KMS-11 (cell line): ENCODE measurements around the gene RNLS.

Experiments
- H2AFZ ChIP-seq: fragments of 200-600 bp; sonication (generic); 2 replicates; pipeline ENCODE4 v1.6.1; 2016; ENCODE audit warnings: antibody characterized with exemption, mixed run types, low read depth
- H3K27ac ChIP-seq: fragments of 200-600 bp; sonication (generic); 2 replicates; pipeline ENCODE4 v1.6.1; 2016; ENCODE audit warnings: mild to moderate bottlenecking, mixed run types
- H3K27me3 ChIP-seq: fragments of 200-600 bp; sonication (generic); 2 replicates; pipeline ENCODE4 v1.6.1; 2017; ENCODE audit warnings: mild to moderate bottlenecking, low read depth, mixed run types, moderate library complexity; ENCODE audit not compliant: insufficient read depth
- H3K36me3 ChIP-seq: fragments of 200-600 bp; sonication (generic); 2 replicates; pipeline ENCODE4 v1.6.1; 2017; ENCODE audit warnings: mild to moderate bottlenecking, mixed run types; ENCODE audit not compliant: insufficient read depth
- H3K4me1 ChIP-seq: fragments of 200-600 bp; sonication (generic); 2 replicates; pipeline ENCODE4 v1.6.1; 2016; ENCODE audit warnings: mild to moderate bottlenecking, low read depth, mixed run types; ENCODE audit not compliant: poor library complexity, severe bottlenecking
- H3K4me2 ChIP-seq: fragments of 200-600 bp; sonication (generic); 2 replicates; pipeline ENCODE4 v1.7.0; 2016; ENCODE audit warnings: mild to moderate bottlenecking, mixed run types
- H3K4me3 ChIP-seq: fragments of 200-600 bp; sonication (generic); IDR thresholded peaks from 2 replicates; pipeline ENCODE4 v1.6.1; 2017; ENCODE audit warnings: low read depth, low read length, mixed read lengths; ENCODE audit not compliant: insufficient read depth
- H3K79me2 ChIP-seq: fragments of 200-600 bp; sonication (generic); 2 replicates; pipeline ENCODE4 v1.6.1; 2016; ENCODE audit warnings: low read depth, mixed run types; ENCODE audit not compliant: insufficient read depth
- H3K9ac ChIP-seq: fragments of 200-600 bp; sonication (generic); 2 replicates; pipeline ENCODE4 v1.6.1; 2016; ENCODE audit warnings: mild to moderate bottlenecking, mixed run types
- H4K20me1 ChIP-seq: fragments of 200-600 bp; sonication (generic); 2 replicates; pipeline ENCODE4 v1.6.1; 2016; ENCODE audit warnings: mild to moderate bottlenecking, mixed run types; ENCODE audit not compliant: insufficient read depth
- TF ChIP-seq, protein P1 (sequence below): fragments of 200-600 bp; sonication (generic); conservative IDR thresholded peaks from 2 replicates; pipeline ENCODE4 v1.6.1; 2017; ENCODE audit warnings: low read depth, mild to moderate bottlenecking, antibody characterized with exemption, low read length, moderate library complexity, mixed read lengths

The RNLS gene

GRCh38 chr10:88442716-88443115, 140.4 kb downstream of the RNLS start:
- Histone ChIP-seq H2AFZ (no peak overlapping the region), H3K4me2 (no peak overlapping the region), H3K27ac (no peak overlapping the region), H3K27me3 (no peaks in the 10 kb centered on the region), H3K4me1 (no peaks in the 10 kb centered on the region), H3K9ac (no peak overlapping the region), H4K20me1 (no peaks in the 10 kb centered on the region), H3K79me2 (no peaks in the 10 kb centered on the region), H3K4me3 (no peak overlapping the region), H3K36me3 (no peaks in the 10 kb centered on the region)
- TF ChIP-seq, protein P1, sequence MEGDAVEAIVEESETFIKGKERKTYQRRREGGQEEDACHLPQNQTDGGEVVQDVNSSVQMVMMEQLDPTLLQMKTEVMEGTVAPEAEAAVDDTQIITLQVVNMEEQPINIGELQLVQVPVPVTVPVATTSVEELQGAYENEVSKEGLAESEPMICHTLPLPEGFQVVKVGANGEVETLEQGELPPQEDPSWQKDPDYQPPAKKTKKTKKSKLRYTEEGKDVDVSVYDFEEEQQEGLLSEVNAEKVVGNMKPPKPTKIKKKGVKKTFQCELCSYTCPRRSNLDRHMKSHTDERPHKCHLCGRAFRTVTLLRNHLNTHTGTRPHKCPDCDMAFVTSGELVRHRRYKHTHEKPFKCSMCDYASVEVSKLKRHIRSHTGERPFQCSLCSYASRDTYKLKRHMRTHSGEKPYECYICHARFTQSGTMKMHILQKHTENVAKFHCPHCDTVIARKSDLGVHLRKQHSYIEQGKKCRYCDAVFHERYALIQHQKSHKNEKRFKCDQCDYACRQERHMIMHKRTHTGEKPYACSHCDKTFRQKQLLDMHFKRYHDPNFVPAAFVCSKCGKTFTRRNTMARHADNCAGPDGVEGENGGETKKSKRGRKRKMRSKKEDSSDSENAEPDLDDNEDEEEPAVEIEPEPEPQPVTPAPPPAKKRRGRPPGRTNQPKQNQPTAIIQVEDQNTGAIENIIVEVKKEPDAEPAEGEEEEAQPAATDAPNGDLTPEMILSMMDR, result no peak

DNA sequence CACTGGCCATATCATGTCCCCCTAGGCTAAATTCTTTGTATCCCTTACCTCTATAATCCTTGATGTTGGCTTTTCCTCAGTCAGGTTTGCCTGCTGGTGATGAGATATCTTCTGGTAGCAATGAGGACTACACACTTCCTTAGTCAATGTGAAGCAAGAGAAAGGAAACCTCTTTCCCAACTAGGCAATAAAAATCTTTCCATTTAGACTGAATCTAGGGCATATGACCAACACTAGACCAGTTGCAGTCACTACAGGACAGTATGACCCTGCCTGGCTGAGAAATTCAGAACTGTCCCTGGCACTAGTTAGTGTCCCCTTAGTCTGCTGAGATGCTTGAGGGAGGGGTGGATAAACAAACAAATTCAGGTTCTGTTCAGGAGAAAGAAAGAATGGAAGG, 142.6 kb downstream of the RNLS start:
- H2AFZ ChIP-seq, result no peak overlapping the region
- H4K20me1 ChIP-seq, result no peaks in the 10 kb centered on the region
- no peak overlapping the region for H3K9ac ChIP-seq
- no peak overlapping the region for H3K4me2 ChIP-seq
- no peaks in the 10 kb centered on the region for H3K79me2 ChIP-seq
- H3K27me3 ChIP-seq, result no peaks in the 10 kb centered on the region
- H3K4me3 ChIP-seq, result no peak overlapping the region
- H3K4me1 ChIP-seq, result no peaks in the 10 kb centered on the region
- TF ChIP-seq, protein P1, result no peak
- H3K36me3 ChIP-seq, result no peaks in the 10 kb centered on the region
- H3K27ac ChIP-seq, result no peak overlapping the region

GRCh38 chr10:88439932-88440331, 143.2 kb downstream of the RNLS start:
- Histone ChIP-seq H3K36me3 (no peaks in the 10 kb centered on the region), H3K4me2 (no peak overlapping the region), H3K4me3 (no peak overlapping the region), H2AFZ (no peak overlapping the region), H3K27me3 (no peaks in the 10 kb centered on the region), H3K27ac (no peak overlapping the region), H4K20me1 (no peaks in the 10 kb centered on the region), H3K9ac (no peak overlapping the region), H3K4me1 (no peaks in the 10 kb centered on the region), H3K79me2 (no peaks in the 10 kb centered on the region)
- TF ChIP-seq, protein P1, result no peak

- H3K4me2 ChIP-seq, result no peak overlapping the region
Measured at GRCh38 chr10:88437411-88437810, 145.7 kb downstream of the RNLS start.

More at GRCh38 chr10:88437411-88437810, 145.7 kb downstream of the RNLS start:
- H3K4me3 ChIP-seq, result no peak overlapping the region
- no peaks in the 10 kb centered on the region for H3K36me3 ChIP-seq
- H2AFZ ChIP-seq, result no peak overlapping the region
- no peaks in the 10 kb centered on the region for H3K4me1 ChIP-seq
- H3K27ac ChIP-seq, result no peak overlapping the region
- TF ChIP-seq, protein P1, result no peak
- no peaks in the 10 kb centered on the region for H4K20me1 ChIP-seq
- H3K27me3 ChIP-seq, result no peaks in the 10 kb centered on the region
- H3K9ac ChIP-seq, result no peak overlapping the region
- H3K79me2 ChIP-seq, result no peaks in the 10 kb centered on the region
